Activated CD4-positive, alpha-beta T cell treated with anti-CD3 and anti-CD28 coated beads, Interleukin-2, amount 50 U/mL, for 4 hours (primary cell): ENCODE results near the gene KIAA0586.
"Not testable (repeated sequence)": the region's sequence is repeated elsewhere in the genome, so short reads cannot be mapped to it uniquely, and the experiment has no call there.

ENCODE experiments used
- DNase-seq, 2 experiments: peaks; one replicate each; pipeline ENCODE4 v3.0.0-alpha.2; 2020

The KIAA0586 gene

GRCh38 chr14:58465421-58465820, 37.9 kb downstream of the KIAA0586 start:
- no peak for DNase-seq

GRCh38 chr14:58466459-58466858, 38.9 kb downstream of the KIAA0586 start:
- DNase-seq: no peak

- DNase-seq: no peak
Measured at GRCh38 chr14:58467575-58467974, 40.1 kb downstream of the KIAA0586 start.

GRCh38 chr14:58469309-58469708, 41.8 kb downstream of the KIAA0586 start:
- DNase-seq: no peak

GRCh38 chr14:58476320-58476719, 48.8 kb downstream of the KIAA0586 start:
- DNase-seq: no peak

GRCh38 chr14:58477653-58478052, 50.1 kb downstream of the KIAA0586 start:
- no peak for DNase-seq

GRCh38 chr14:58478329-58478728, 50.8 kb downstream of the KIAA0586 start:
- DNase-seq: not testable (repeated sequence)

GRCh38 chr14:58479975-58480374, 52.5 kb downstream of the KIAA0586 start:
- DNase-seq: no peak

- DNase-seq: no peak
Measured at GRCh38 chr14:58484176-58484575, 56.7 kb downstream of the KIAA0586 start.

GRCh38 chr14:58488550-58488949, 61.0 kb downstream of the KIAA0586 start:
- no peak for DNase-seq

GRCh38 chr14:58491593-58491992, 64.1 kb downstream of the KIAA0586 start:
- no peak for DNase-seq

- no peak for DNase-seq
Measured at GRCh38 chr14:58492044-58492443, 64.5 kb downstream of the KIAA0586 start.

GRCh38 chr14:58501214-58501816, 73.8 kb downstream of the KIAA0586 start:
- peak in 1 of 2 experiments; percentile 6 for DNase-seq

GRCh38 chr14:58513272-58513671, 85.8 kb downstream of the KIAA0586 start:
- no peak for DNase-seq

GRCh38 chr14:58517592-58517991, 90.1 kb downstream of the KIAA0586 start:
- DNase-seq: no peak

GRCh38 chr14:58525691-58526090, 98.2 kb downstream of the KIAA0586 start:
- DNase-seq: not testable (repeated sequence)

GRCh38 chr14:58533446-58533845, 105.9 kb downstream of the KIAA0586 start:
- no peak for DNase-seq

GRCh38 chr14:58535044-58535443, 107.5 kb downstream of the KIAA0586 start:
- DNase-seq: no peak

- no peak for DNase-seq
Measured at GRCh38 chr14:58537004-58537403, 109.5 kb downstream of the KIAA0586 start.

GRCh38 chr14:58540749-58541632, 113.5 kb downstream of the KIAA0586 start:
- no peak for DNase-seq

GRCh38 chr14:58541633-58542022, 114.1 kb downstream of the KIAA0586 start:
- no peak for DNase-seq

GRCh38 chr14:58543253-58543652, 115.7 kb downstream of the KIAA0586 start:
- DNase-seq: no peak

GRCh38 chr14:58547649-58548048, 120.1 kb downstream of the KIAA0586 start:
- DNase-seq: no peak

- no peak for DNase-seq
Measured at GRCh38 chr14:58549105-58549757, 121.7 kb downstream of the KIAA0586 start.
